ENCODE measurements around the gene LHFPL6.

The LHFPL6 gene

GRCh38 chr13:39526499-39526898, 76.5 kb downstream of the LHFPL6 start:
- H3K4me3 ChIP-seq (ENCODE audit: low read length) = no peak overlapping the region
- no peak for DNase-seq (ENCODE audit: low read depth)
- TF ChIP-seq CTCF (IDR thresholded peaks at IDR 0.05; ENCODE audit: insufficient read depth, low read depth, low read length, missing control alignments) = no peak

GRCh38 chr13:39525506-39525905, 77.5 kb downstream of the LHFPL6 start:
- DNase-seq (ENCODE audit: low read depth) = no peak
- TF ChIP-seq CTCF (IDR thresholded peaks at IDR 0.05; ENCODE audit: insufficient read depth, low read depth, low read length, missing control alignments) = no peak
- H3K4me3 ChIP-seq (ENCODE audit: low read length) = no peak overlapping the region

GRCh38 chr13:39524795-39525194, 78.2 kb downstream of the LHFPL6 start:
- H3K4me3 ChIP-seq (ENCODE audit: low read length) = no peak overlapping the region
- no peak for DNase-seq (ENCODE audit: low read depth)
- TF ChIP-seq CTCF (IDR thresholded peaks at IDR 0.05; ENCODE audit: insufficient read depth, low read depth, low read length, missing control alignments) = no peak

- no peak for DNase-seq (ENCODE audit: low read depth)
- TF ChIP-seq CTCF (IDR thresholded peaks at IDR 0.05; ENCODE audit: insufficient read depth, low read depth, low read length, missing control alignments) = no peak
- H3K4me3 ChIP-seq (ENCODE audit: low read length) = no peak overlapping the region
These were observed 80.7 kb downstream of the LHFPL6 start for GRCh38 chr13:39522329-39522728.

- TF ChIP-seq CTCF (IDR thresholded peaks at IDR 0.05; ENCODE audit: insufficient read depth, low read depth, low read length, missing control alignments) = no peak
- no peak overlapping the region for H3K4me3 ChIP-seq (ENCODE audit: low read length)
- DNase-seq (ENCODE audit: low read depth) = no peak
These were observed 81.3 kb downstream of the LHFPL6 start for GRCh38 chr13:39521701-39522100.

- no peak for TF ChIP-seq CTCF (IDR thresholded peaks at IDR 0.05; ENCODE audit: insufficient read depth, low read depth, low read length, missing control alignments)
- no peak overlapping the region for H3K4me3 ChIP-seq (ENCODE audit: low read length)
- no peak for DNase-seq (ENCODE audit: low read depth)
These were observed 86.9 kb downstream of the LHFPL6 start for GRCh38 chr13:39516096-39516495.

GRCh38 chr13:39515224-39515714, 87.7 kb downstream of the LHFPL6 start:
- no peak for TF ChIP-seq CTCF (IDR thresholded peaks at IDR 0.05; ENCODE audit: insufficient read depth, low read depth, low read length, missing control alignments)
- no peak overlapping the region for H3K4me3 ChIP-seq (ENCODE audit: low read length)
- no peak for DNase-seq (ENCODE audit: low read depth)
